ENCODE results near the gene MAPT. TPM values are rescaled to one million over a fixed set of nuclear protein-coding genes. Genes with fewer than 3 reads are reported as not detected.
"Not testable (repeated sequence)": the region's sequence is repeated elsewhere in the genome, so short reads cannot be mapped to it uniquely, and the experiment has no call there.

Gene MAPT
- total RNA-seq, 6 donors from 2014 or later, result 2.1 to 3.7 (median 2.8) TPM

GRCh38 chr17:45934044-45934979 lies 40.0 kb downstream of the MAPT start:
- Histone ChIP-seq H3K36me3 (no peaks in the 10 kb centered on the region), H3K4me1 (no peaks in the 10 kb centered on the region), H3K4me3 (no peak overlapping the region), H3K27ac (no peak overlapping the region), H3K9me3 (no peaks in the 10 kb centered on the region), H3K27me3 (no peaks in the 10 kb centered on the region)
- no peak for ATAC-seq (ENCODE audit: low FRiP score in 2 of 2)
- 78 to 81% methylated on average over 12 of the region's 12 CpGs for WGBS, 2 donors
- TF ChIP-seq POLR2AphosphoS5 (IDR thresholded peaks at IDR 0.05) (no peak), EP300 (IDR thresholded peaks at IDR 0.05) (no peak), POLR2A (IDR thresholded peaks at IDR 0.05) (no peak)
- TF ChIP-seq, protein P1, sequence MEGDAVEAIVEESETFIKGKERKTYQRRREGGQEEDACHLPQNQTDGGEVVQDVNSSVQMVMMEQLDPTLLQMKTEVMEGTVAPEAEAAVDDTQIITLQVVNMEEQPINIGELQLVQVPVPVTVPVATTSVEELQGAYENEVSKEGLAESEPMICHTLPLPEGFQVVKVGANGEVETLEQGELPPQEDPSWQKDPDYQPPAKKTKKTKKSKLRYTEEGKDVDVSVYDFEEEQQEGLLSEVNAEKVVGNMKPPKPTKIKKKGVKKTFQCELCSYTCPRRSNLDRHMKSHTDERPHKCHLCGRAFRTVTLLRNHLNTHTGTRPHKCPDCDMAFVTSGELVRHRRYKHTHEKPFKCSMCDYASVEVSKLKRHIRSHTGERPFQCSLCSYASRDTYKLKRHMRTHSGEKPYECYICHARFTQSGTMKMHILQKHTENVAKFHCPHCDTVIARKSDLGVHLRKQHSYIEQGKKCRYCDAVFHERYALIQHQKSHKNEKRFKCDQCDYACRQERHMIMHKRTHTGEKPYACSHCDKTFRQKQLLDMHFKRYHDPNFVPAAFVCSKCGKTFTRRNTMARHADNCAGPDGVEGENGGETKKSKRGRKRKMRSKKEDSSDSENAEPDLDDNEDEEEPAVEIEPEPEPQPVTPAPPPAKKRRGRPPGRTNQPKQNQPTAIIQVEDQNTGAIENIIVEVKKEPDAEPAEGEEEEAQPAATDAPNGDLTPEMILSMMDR (IDR thresholded peaks at IDR 0.05), result no peak
- no peak for DNase-seq

GRCh38 chr17:45935197-45935709 lies 40.9 kb downstream of the MAPT start:
- ATAC-seq (ENCODE audit: low FRiP score in 2 of 2), result no peak
- TF ChIP-seq POLR2A (IDR thresholded peaks at IDR 0.05) (no peak), POLR2AphosphoS5 (IDR thresholded peaks at IDR 0.05) (no peak), EP300 (IDR thresholded peaks at IDR 0.05) (no peak)
- TF ChIP-seq, protein P1 (IDR thresholded peaks at IDR 0.05), result no peak
- DNase-seq, result no peak
- H3K9me3 ChIP-seq, result no peaks in the 10 kb centered on the region
- no peaks in the 10 kb centered on the region for H3K4me1 ChIP-seq
- no peaks in the 10 kb centered on the region for H3K27me3 ChIP-seq
- WGBS, 2 donors, result 88 to 92% methylated on average over 8 of the region's 8 CpGs
- no peak overlapping the region for H3K4me3 ChIP-seq
- no peaks in the 10 kb centered on the region for H3K36me3 ChIP-seq
- H3K27ac ChIP-seq, result no peak overlapping the region

DNA sequence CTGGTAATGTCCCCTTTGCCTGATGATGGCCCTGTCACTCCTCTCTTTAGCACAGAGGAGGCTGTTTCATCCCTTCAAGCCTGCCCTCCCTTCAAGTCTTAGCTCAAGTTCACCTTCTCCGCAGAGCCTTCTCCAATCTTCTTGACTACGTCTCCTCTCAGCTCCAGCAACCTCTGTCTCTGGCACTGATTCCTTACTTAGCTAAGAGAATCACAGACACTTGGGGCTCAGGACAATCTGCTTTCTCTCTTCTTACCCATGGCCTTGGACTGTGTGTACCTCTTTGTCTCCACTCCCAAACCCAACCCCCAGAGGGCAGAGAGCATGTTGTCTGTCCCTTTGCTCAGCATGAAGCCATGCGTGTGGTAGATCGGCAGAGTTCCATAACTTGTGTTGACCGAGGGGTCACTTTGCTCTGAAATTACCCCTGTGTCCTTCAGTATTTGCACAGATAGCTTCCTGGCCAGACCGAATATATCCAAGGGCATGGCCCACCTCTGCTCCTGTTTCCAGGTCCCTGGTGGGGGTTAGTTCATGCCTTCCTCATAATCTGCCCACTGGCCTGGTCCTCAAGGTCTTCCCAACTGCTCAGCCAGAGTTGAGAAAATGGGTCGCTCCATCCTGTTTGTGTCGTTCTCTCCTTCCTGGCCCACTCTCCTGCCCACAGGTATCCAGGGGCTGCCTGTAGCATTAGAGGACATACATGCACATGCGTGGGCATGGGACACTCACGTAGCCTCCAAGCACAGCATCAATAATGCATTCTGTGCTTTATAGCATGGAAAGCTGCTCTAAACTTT lies 41.6 kb downstream of the MAPT start:
- ATAC-seq (ENCODE audit: low FRiP score in 2 of 2) (no peak), DNase-seq (no peak)
- no peaks in the 10 kb centered on the region for H3K27me3 ChIP-seq
- no peak overlapping the region for H3K27ac ChIP-seq
- peaks cover 0 to under 1% (median 0%) of the 10 kb centered on the region in 4 donors for H3K4me1 ChIP-seq
- no peak overlapping the region for H3K4me3 ChIP-seq
- 86 to 89% methylated on average over 10 of the region's 10 CpGs for WGBS, 2 donors
- no peaks in the 10 kb centered on the region for H3K36me3 ChIP-seq
- TF ChIP-seq, protein P1 (IDR thresholded peaks at IDR 0.05), result no peak
- TF ChIP-seq EP300 (IDR thresholded peaks at IDR 0.05) (no peak), POLR2AphosphoS5 (IDR thresholded peaks at IDR 0.05) (no peak), POLR2A (IDR thresholded peaks at IDR 0.05) (no peak)
- H3K9me3 ChIP-seq, result no peaks in the 10 kb centered on the region

- DNase-seq, result no peak
- no peak overlapping the region for H3K27ac ChIP-seq
- H3K4me1 ChIP-seq, result peaks cover 0 to 6% (median 1%) of the 10 kb centered on the region in 4 donors
- no peaks in the 10 kb centered on the region for H3K36me3 ChIP-seq
- H3K27me3 ChIP-seq, result no peaks in the 10 kb centered on the region
- no peak for TF ChIP-seq POLR2A (IDR thresholded peaks at IDR 0.05)
- TF ChIP-seq EP300 (IDR thresholded peaks at IDR 0.05), result no peak
- no peak for TF ChIP-seq POLR2AphosphoS5 (IDR thresholded peaks at IDR 0.05)
- TF ChIP-seq, protein P1 (IDR thresholded peaks at IDR 0.05), result no peak
- 70 to 73% methylated on average over 4 of the region's 4 CpGs for WGBS, 2 donors
- H3K4me3 ChIP-seq, result no peak overlapping the region
- H3K9me3 ChIP-seq, result no peaks in the 10 kb centered on the region
- no peak for ATAC-seq (ENCODE audit: low FRiP score in 2 of 2)
Measured at GRCh38 chr17:45936610-45937009, 42.3 kb downstream of the MAPT start.

DNA sequence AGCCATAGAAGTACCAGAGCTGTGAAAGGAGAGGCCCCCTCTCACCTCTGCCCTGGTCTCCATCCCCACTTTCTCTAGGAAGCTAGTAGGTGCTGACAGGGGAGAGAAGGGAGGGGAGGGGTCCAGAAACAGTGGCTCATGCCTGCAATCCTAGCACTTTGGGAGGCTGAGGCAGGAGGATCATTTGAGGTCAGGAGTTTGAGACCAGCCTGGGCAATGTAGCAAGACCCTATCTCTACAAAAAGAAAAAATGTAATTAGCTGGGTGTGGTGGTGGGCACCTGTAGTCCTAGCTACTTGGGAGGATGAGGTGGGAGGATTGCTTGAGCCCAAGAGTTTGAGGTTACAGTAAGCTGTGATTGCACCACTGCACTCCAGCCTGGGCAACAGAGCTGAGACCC lies 42.8 kb downstream of the MAPT start:
- not testable (repeated sequence) for H3K27ac ChIP-seq; H3K9me3 ChIP-seq; H3K27me3 ChIP-seq; H3K4me3 ChIP-seq; ATAC-seq (ENCODE audit: low FRiP score in 2 of 2); H3K4me1 ChIP-seq; DNase-seq; H3K36me3 ChIP-seq
